ENCODE data around the gene SLC5A11.

The SLC5A11 gene

DNA sequence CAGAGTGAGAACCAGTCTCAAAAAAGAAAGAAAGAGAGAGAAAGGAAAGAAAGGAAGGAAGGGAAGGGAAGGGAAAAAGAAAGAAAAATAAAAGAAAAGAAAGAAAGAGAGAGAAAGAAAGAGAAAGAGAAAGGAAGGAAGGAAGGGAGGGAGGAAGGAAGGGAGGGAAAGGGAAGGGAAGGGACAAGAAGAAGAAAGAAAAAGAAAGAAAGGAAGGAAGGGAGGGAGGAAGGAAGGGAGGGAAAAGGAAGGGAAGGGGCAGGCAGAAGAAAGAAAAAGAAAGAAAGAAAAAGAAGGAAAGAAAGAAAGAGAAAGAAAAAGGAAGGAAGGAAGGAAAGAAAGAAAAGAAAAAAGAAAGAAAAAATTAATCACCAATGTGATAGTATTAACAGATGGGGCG lies 15.7 kb downstream of the SLC5A11 start:
- Histone ChIP-seq H3K79me1 (ENCODE audit: low read length) (no peaks in the 10 kb centered on the region), H2BK120ac (ENCODE audit: insufficient read depth, low read length, poor library complexity) (no peak overlapping the region), H3K18ac (ENCODE audit: low read length) (no peak overlapping the region), H2BK12ac (ENCODE audit: low read length) (no peak overlapping the region), H4K8ac (ENCODE audit: low read depth, low read length) (no peak overlapping the region), H3K14ac (ENCODE audit: low read length) (no peak overlapping the region), H2BK5ac (ENCODE audit: low read depth, low read length, poor library complexity) (no peak overlapping the region), H3K27me3 (ENCODE audit: insufficient read depth, low read length) (no peaks in the 10 kb centered on the region), H3K9me3 (ENCODE audit: insufficient read depth, low read depth, low read length) (peaks cover 1% of the 10 kb centered on the region), H3K4me2 (ENCODE audit: low read length) (no peak overlapping the region), H3K27ac (ENCODE audit: low read depth, low read length) (no peak overlapping the region), H4K91ac (ENCODE audit: low read depth, low read length) (no peak overlapping the region), H3K4me3 (ENCODE audit: low read depth, low read length) (no peak overlapping the region), H3K23ac (ENCODE audit: low read length) (no peak overlapping the region), H3K79me2 (ENCODE audit: control insufficient read depth, insufficient read depth, low read length, poor library complexity) (no peaks in the 10 kb centered on the region), H3K36me3 (ENCODE audit: control insufficient read depth in 1 of 2, insufficient read depth in 2 of 2, low read length in 2 of 2) (no peaks in the 10 kb centered on the region), H3K4ac (ENCODE audit: low read depth, low read length) (no peak overlapping the region), H4K12ac (ENCODE audit: low read depth, low read length) (no peak overlapping the region), H3K4me1 (ENCODE audit: control insufficient read depth in 1 of 2, insufficient read depth in 2 of 2, low read length in 2 of 2) (no peaks in the 10 kb centered on the region), H2AK5ac (ENCODE audit: low read length) (no peak overlapping the region), H3K9ac (ENCODE audit: low read length) (no peak overlapping the region), H2AFZ (ENCODE audit: insufficient read depth, low read length, poor library complexity) (no peak overlapping the region)
- WGBS (ENCODE audit: extremely low coverage, insufficient coverage, insufficient read length) = no CpG with 5 or more reads among the region's 1 CpG
- DNase-seq = no peak

- Histone ChIP-seq H2BK120ac (ENCODE audit: insufficient read depth, low read length, poor library complexity) (no peak overlapping the region), H2BK12ac (ENCODE audit: low read length) (no peak overlapping the region), H4K91ac (ENCODE audit: low read depth, low read length) (no peak overlapping the region), H4K12ac (ENCODE audit: low read depth, low read length) (no peak overlapping the region), H3K79me2 (ENCODE audit: control insufficient read depth, insufficient read depth, low read length, poor library complexity) (no peaks in the 10 kb centered on the region), H3K79me1 (ENCODE audit: low read length) (no peaks in the 10 kb centered on the region), H3K18ac (ENCODE audit: low read length) (no peak overlapping the region), H3K4me2 (ENCODE audit: low read length) (no peak overlapping the region), H4K8ac (ENCODE audit: low read depth, low read length) (no peak overlapping the region), H3K23ac (ENCODE audit: low read length) (no peak overlapping the region), H3K27ac (ENCODE audit: low read depth, low read length) (no peak overlapping the region), H2AFZ (ENCODE audit: insufficient read depth, low read length, poor library complexity) (no peak overlapping the region), H3K14ac (ENCODE audit: low read length) (no peak overlapping the region), H3K4me3 (ENCODE audit: low read depth, low read length) (no peak overlapping the region), H3K4ac (ENCODE audit: low read depth, low read length) (no peak overlapping the region), H3K36me3 (ENCODE audit: control insufficient read depth in 1 of 2, insufficient read depth in 2 of 2, low read length in 2 of 2) (no peaks in the 10 kb centered on the region), H3K4me1 (ENCODE audit: control insufficient read depth in 1 of 2, insufficient read depth in 2 of 2, low read length in 2 of 2) (no peaks in the 10 kb centered on the region), H2BK5ac (ENCODE audit: low read depth, low read length, poor library complexity) (no peak overlapping the region), H3K9ac (ENCODE audit: low read length) (no peak overlapping the region), H3K9me3 (ENCODE audit: insufficient read depth, low read depth, low read length) (peaks cover 1% of the 10 kb centered on the region), H2AK5ac (ENCODE audit: low read length) (no peak overlapping the region), H3K27me3 (ENCODE audit: insufficient read depth, low read length) (no peaks in the 10 kb centered on the region)
- no CpG with 5 or more reads among the region's 3 CpGs for WGBS (ENCODE audit: extremely low coverage, insufficient coverage, insufficient read length)
- no peak for DNase-seq
These were observed 18.0 kb downstream of the SLC5A11 start for GRCh38 chr16:24863582-24864437.

DNA sequence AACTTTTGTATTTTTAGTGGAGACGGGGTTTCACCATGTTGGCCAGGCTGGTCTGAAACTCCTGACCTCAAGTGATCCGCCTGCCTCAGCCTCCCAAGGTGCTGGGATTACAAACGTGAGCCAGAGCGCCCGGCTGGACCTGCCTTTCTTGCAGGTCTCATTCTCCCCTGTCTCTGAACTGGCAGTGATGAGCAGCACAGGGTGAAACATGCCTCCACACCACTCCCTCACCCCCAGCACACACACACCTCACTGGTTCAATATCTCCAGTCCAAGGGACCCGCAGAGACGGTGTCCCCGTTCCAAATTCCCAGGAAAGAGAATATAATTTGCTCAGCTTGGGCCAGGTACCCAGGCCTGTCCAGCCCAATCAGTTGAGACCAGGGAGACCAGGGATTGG lies 23.3 kb downstream of the SLC5A11 start:
- Histone ChIP-seq H3K79me2 (ENCODE audit: control insufficient read depth, insufficient read depth, low read length, poor library complexity) (no peaks in the 10 kb centered on the region), H3K4ac (ENCODE audit: low read depth, low read length) (no peak overlapping the region), H3K4me2 (ENCODE audit: low read length) (no peak overlapping the region), H3K79me1 (ENCODE audit: low read length) (no peaks in the 10 kb centered on the region), H3K27me3 (ENCODE audit: insufficient read depth, low read length) (no peaks in the 10 kb centered on the region), H4K91ac (ENCODE audit: low read depth, low read length) (no peak overlapping the region), H3K36me3 (ENCODE audit: control insufficient read depth in 1 of 2, insufficient read depth in 2 of 2, low read length in 2 of 2) (no peaks in the 10 kb centered on the region), H3K9me3 (ENCODE audit: insufficient read depth, low read depth, low read length) (peaks cover under 1% of the 10 kb centered on the region), H3K4me1 (ENCODE audit: control insufficient read depth in 1 of 2, insufficient read depth in 2 of 2, low read length in 2 of 2) (no peaks in the 10 kb centered on the region), H2BK120ac (ENCODE audit: insufficient read depth, low read length, poor library complexity) (no peak overlapping the region), H3K27ac (ENCODE audit: low read depth, low read length) (no peak overlapping the region), H3K18ac (ENCODE audit: low read length) (no peak overlapping the region), H2BK12ac (ENCODE audit: low read length) (no peak overlapping the region), H3K23ac (ENCODE audit: low read length) (no peak overlapping the region), H3K14ac (ENCODE audit: low read length) (no peak overlapping the region), H2AK5ac (ENCODE audit: low read length) (no peak overlapping the region), H4K8ac (ENCODE audit: low read depth, low read length) (no peak overlapping the region), H3K4me3 (ENCODE audit: low read depth, low read length) (no peak overlapping the region), H4K12ac (ENCODE audit: low read depth, low read length) (no peak overlapping the region), H2AFZ (ENCODE audit: insufficient read depth, low read length, poor library complexity) (no peak overlapping the region), H3K9ac (ENCODE audit: low read length) (no peak overlapping the region), H2BK5ac (ENCODE audit: low read depth, low read length, poor library complexity) (no peak overlapping the region)
- peak in 1 of 2 donors; percentile 26 for DNase-seq
- WGBS (ENCODE audit: extremely low coverage, insufficient coverage, insufficient read length) = no CpG with 5 or more reads among the region's 8 CpGs

GRCh38 chr16:24871891-24872290 lies 26.1 kb downstream of the SLC5A11 start:
- H3K9ac ChIP-seq (ENCODE audit: low read length) = peak overlapping the region; percentile 4
- H4K8ac ChIP-seq (ENCODE audit: low read depth, low read length) = no peak overlapping the region
- no peaks in the 10 kb centered on the region for H3K27me3 ChIP-seq (ENCODE audit: insufficient read depth, low read length)
- no peak overlapping the region for H3K18ac ChIP-seq (ENCODE audit: low read length)
- no peak overlapping the region for H2BK5ac ChIP-seq (ENCODE audit: low read depth, low read length, poor library complexity)
- H3K79me1 ChIP-seq (ENCODE audit: low read length) = no peaks in the 10 kb centered on the region
- H3K4me1 ChIP-seq (ENCODE audit: control insufficient read depth in 1 of 2, insufficient read depth in 2 of 2, low read length in 2 of 2) = no peaks in the 10 kb centered on the region
- peak overlapping the region; percentile 17 for H3K23ac ChIP-seq (ENCODE audit: low read length)
- no peak overlapping the region for H3K4me3 ChIP-seq (ENCODE audit: low read depth, low read length)
- H3K4me2 ChIP-seq (ENCODE audit: low read length) = no peak overlapping the region
- no peak overlapping the region for H4K12ac ChIP-seq (ENCODE audit: low read depth, low read length)
- H3K4ac ChIP-seq (ENCODE audit: low read depth, low read length) = no peak overlapping the region
- H3K36me3 ChIP-seq (ENCODE audit: control insufficient read depth in 1 of 2, insufficient read depth in 2 of 2, low read length in 2 of 2) = no peaks in the 10 kb centered on the region
- H3K79me2 ChIP-seq (ENCODE audit: control insufficient read depth, insufficient read depth, low read length, poor library complexity) = no peaks in the 10 kb centered on the region
- no peak overlapping the region for H2BK120ac ChIP-seq (ENCODE audit: insufficient read depth, low read length, poor library complexity)
- no peak overlapping the region for H2AFZ ChIP-seq (ENCODE audit: insufficient read depth, low read length, poor library complexity)
- H3K9me3 ChIP-seq (ENCODE audit: insufficient read depth, low read depth, low read length) = no peaks in the 10 kb centered on the region
- no CpG with 5 or more reads among the region's 5 CpGs for WGBS (ENCODE audit: extremely low coverage, insufficient coverage, insufficient read length)
- no peak overlapping the region for H3K27ac ChIP-seq (ENCODE audit: low read depth, low read length)
- DNase-seq = no peak
- no peak overlapping the region for H3K14ac ChIP-seq (ENCODE audit: low read length)
- no peak overlapping the region for H4K91ac ChIP-seq (ENCODE audit: low read depth, low read length)
- H2BK12ac ChIP-seq (ENCODE audit: low read length) = no peak overlapping the region
- no peak overlapping the region for H2AK5ac ChIP-seq (ENCODE audit: low read length)
